Suprapubic skin (tissue), 4 donors: ENCODE data around the gene MAN1C1. TPM values are rescaled to one million over a fixed set of nuclear protein-coding genes. Genes with fewer than 3 reads are reported as not detected.

Source experiments
- DNase-seq, 2 donors: peaks; one replicate each; pipeline ENCODE4 v3.0.0-alpha.2; 2019; ENCODE audit warnings: low spot score in 2 of 2
- H3K27ac ChIP-seq: fragments of 200-600 bp; sonication (generic); one replicate; pipeline ENCODE4 v1.5.1; 2019
- H3K27me3 ChIP-seq: fragments of 200-600 bp; sonication (generic); one replicate; pipeline ENCODE4 v1.5.1; 2019
- H3K36me3 ChIP-seq: fragments of 200-600 bp; sonication (generic); one replicate; pipeline ENCODE4 v1.5.1; 2019
- H3K4me1 ChIP-seq: fragments of 200-600 bp; sonication (generic); one replicate; pipeline ENCODE4 v1.5.1; 2019
- H3K4me3 ChIP-seq: fragments of 200-600 bp; sonication (generic); one replicate; pipeline ENCODE4 v1.5.1; 2019; ENCODE audit warnings: mild to moderate bottlenecking
- H3K9me3 ChIP-seq: fragments of 200-600 bp; sonication (generic); one replicate; pipeline ENCODE4 v1.5.1; 2019
- CTCF ChIP-seq, 2 donors: fragments of 200-600 bp in 1 of 2; fragments of 450-650 bp in 1 of 2; sonication (generic) in 1 of 2; IDR thresholded peaks; one replicate each; pipeline ENCODE4 v1.5.1; 2016 to 2019; ENCODE audit warnings: antibody characterized with exemption in 2 of 2, mild to moderate bottlenecking in 1 of 2, moderate library complexity in 1 of 2
- EP300 ChIP-seq: sonication (generic); formaldehyde crosslinking; IDR thresholded peaks from one replicate; pipeline ENCODE4 v1.6.1; 2017; ENCODE audit warnings: antibody characterized with exemption
- POLR2A ChIP-seq, 2 donors: fragments of 450-650 bp; IDR thresholded peaks; one replicate each; pipeline ENCODE4 v1.6.1; 2017; ENCODE audit warnings: antibody characterized with exemption in 2 of 2, mild to moderate bottlenecking in 2 of 2, moderate library complexity in 2 of 2
- POLR2AphosphoS5 ChIP-seq, 3 donors: sonication (generic); formaldehyde crosslinking; IDR thresholded peaks; one replicate each; pipeline ENCODE4 v1.6.1; 2017; ENCODE audit warnings: antibody characterized with exemption in 3 of 3
- WGBS: methylation state at CpG from one replicate; pipeline ENCODE4 v1.1.5; 2018; 5-methylcytosine and 5-hydroxymethylcytosine counted together
- total RNA-seq, 4 donors: library from RNA; depleted of rRNA; stranded (reverse); fragments of >200 nt; gene quantifications; one replicate each; pipeline ENCODE4 v1.1.0, GENCODE V29; 2016

Gene MAN1C1
- total RNA-seq, 4 donors from 2014 or later: 7.3 to 15.2 (median 8.0) TPM

GRCh38 chr1:25705699-25706098 lies 89.1 kb downstream of the MAN1C1 start:
- DNase-seq: no peak
- no peak overlapping the region for H3K4me3 ChIP-seq
- no peak overlapping the region for H3K27ac ChIP-seq
- no peak for TF ChIP-seq POLR2AphosphoS5 (IDR thresholded peaks at IDR 0.05)
- TF ChIP-seq POLR2A (IDR thresholded peaks at IDR 0.05): no peak
- no peak for TF ChIP-seq EP300
- WGBS: 92% methylated on average over 2 of the region's 2 CpGs
- no peaks in the 10 kb centered on the region for H3K27me3 ChIP-seq
- H3K4me1 ChIP-seq: peaks cover 57% of the 10 kb centered on the region
- no peaks in the 10 kb centered on the region for H3K9me3 ChIP-seq
- H3K36me3 ChIP-seq: no peaks in the 10 kb centered on the region

GRCh38 chr1:25706146-25707089 lies 89.8 kb downstream of the MAN1C1 start:
- Histone ChIP-seq H3K4me3 (no peak overlapping the region), H3K27me3 (no peaks in the 10 kb centered on the region), H3K36me3 (no peaks in the 10 kb centered on the region), H3K27ac (no peak overlapping the region), H3K9me3 (no peaks in the 10 kb centered on the region), H3K4me1 (peaks cover 56% of the 10 kb centered on the region)
- DNase-seq: no peak
- WGBS: 73% methylated on average over 7 of the region's 8 CpGs
- no peak for TF ChIP-seq CTCF (IDR thresholded peaks at IDR 0.05)
- no peak for TF ChIP-seq EP300
- no peak for TF ChIP-seq POLR2A (IDR thresholded peaks at IDR 0.05)
- no peak for TF ChIP-seq POLR2AphosphoS5 (IDR thresholded peaks at IDR 0.05)

GRCh38 chr1:25707280-25708016 lies 90.9 kb downstream of the MAN1C1 start:
- 64% methylated on average over 6 of the region's 6 CpGs for WGBS
- Histone ChIP-seq H3K9me3 (no peaks in the 10 kb centered on the region), H3K4me3 (no peak overlapping the region), H3K4me1 (peaks cover 52% of the 10 kb centered on the region), H3K27me3 (no peaks in the 10 kb centered on the region), H3K36me3 (no peaks in the 10 kb centered on the region), H3K27ac (peak overlapping the region; percentile 19)
- DNase-seq: no peak
- TF ChIP-seq CTCF (IDR thresholded peaks at IDR 0.05) (no peak), POLR2AphosphoS5 (IDR thresholded peaks at IDR 0.05) (no peak), POLR2A (IDR thresholded peaks at IDR 0.05) (no peak), EP300 (no peak)

GRCh38 chr1:25710583-25711347 lies 94.2 kb downstream of the MAN1C1 start:
- Histone ChIP-seq H3K4me3 (no peak overlapping the region), H3K4me1 (peaks cover 47% of the 10 kb centered on the region), H3K27me3 (no peaks in the 10 kb centered on the region), H3K36me3 (no peaks in the 10 kb centered on the region), H3K9me3 (no peaks in the 10 kb centered on the region), H3K27ac (no peak overlapping the region)
- 95% methylated on average over 7 of the region's 7 CpGs for WGBS
- no peak for DNase-seq
- TF ChIP-seq EP300: no peak
- TF ChIP-seq POLR2A (IDR thresholded peaks at IDR 0.05): no peak
- no peak for TF ChIP-seq POLR2AphosphoS5 (IDR thresholded peaks at IDR 0.05)
- no peak for TF ChIP-seq CTCF (IDR thresholded peaks at IDR 0.05)

GRCh38 chr1:25711555-25712298 lies 95.1 kb downstream of the MAN1C1 start:
- H3K36me3 ChIP-seq: no peaks in the 10 kb centered on the region
- 60% methylated on average over 16 of the region's 16 CpGs for WGBS
- H3K27me3 ChIP-seq: no peaks in the 10 kb centered on the region
- H3K4me1 ChIP-seq: peaks cover 38% of the 10 kb centered on the region
- H3K27ac ChIP-seq: no peak overlapping the region
- no peaks in the 10 kb centered on the region for H3K9me3 ChIP-seq
- no peak overlapping the region for H3K4me3 ChIP-seq
- no peak for DNase-seq
- TF ChIP-seq CTCF (IDR thresholded peaks at IDR 0.05): no peak
- TF ChIP-seq POLR2AphosphoS5 (IDR thresholded peaks at IDR 0.05): no peak
- TF ChIP-seq POLR2A (IDR thresholded peaks at IDR 0.05): no peak
- no peak for TF ChIP-seq EP300
